Vagina (tissue), 2 donors: ENCODE measurements around the gene TRIP13.
"Not testable (repeated sequence)": the region's sequence is repeated elsewhere in the genome, so short reads cannot be mapped to it uniquely, and the experiment has no call there.

Source experiments
- CTCF ChIP-seq, 3 experiments: fragments of 450-650 bp in 2 of 3; fragments of 200-600 bp in 1 of 3; sonication (generic) in 1 of 3; IDR thresholded peaks; one replicate each; pipeline ENCODE4 v1.5.1; 2017 to 2019; ENCODE audit warnings: antibody characterized with exemption in 3 of 3, mild to moderate bottlenecking in 2 of 3, moderate library complexity in 2 of 3
- POLR2A ChIP-seq, 2 donors: fragments of 450-650 bp; IDR thresholded peaks; one replicate each; pipeline ENCODE4 v1.6.1; 2017; ENCODE audit warnings: antibody characterized with exemption in 2 of 2, mild to moderate bottlenecking in 2 of 2, moderate library complexity in 2 of 2

GRCh38 chr5:847736-848135 is 44.9 kb upstream of the TRIP13 start:
- TF ChIP-seq CTCF, POLR2A (IDR thresholded peaks at IDR 0.05): not testable (repeated sequence)
